Measurements from ENCODE around the gene TMEM259. TPM values are rescaled to one million over a fixed set of nuclear protein-coding genes. Genes with fewer than 3 reads are reported as not detected.

Gene TMEM259
- total and polyA plus RNA-seq, 2 of the 13 experiments (the other 11 are each of a cell fraction or from before 2014, with no cell fraction given) = 64.7 to 164 TPM

- peak; percentile 89 for TF ChIP-seq ZBED4 (CRISPR knock-in tag; IDR thresholded peaks at IDR 0.05; ENCODE audit: borderline replicate concordance)
- 0 out of 2 replicates have a peak, but pooled peaks have one; percentile 65 for TF ChIP-seq ZNF234 (CRISPR knock-in tag; conservative IDR thresholded peaks at IDR 0.05)
- TF ChIP-seq ZNF318 (CRISPR knock-in tag; IDR thresholded peaks at IDR 0.05) = peak; percentile 79; the same call in 1 of the 2 replicates
- no peak for TF ChIP-seq HES4 (CRISPR knock-in tag; IDR thresholded peaks at IDR 0.05; ENCODE audit: borderline replicate concordance)
- TF ChIP-seq MZF1 (CRISPR knock-in tag; IDR thresholded peaks at IDR 0.05; ENCODE audit: borderline replicate concordance) = no peak
- peak; percentile 72; the same call in 1 of the 2 replicates for TF ChIP-seq ZNF274 (CRISPR knock-in tag; IDR thresholded peaks at IDR 0.05)
- TF ChIP-seq AGO2 (optimal IDR thresholded peaks at IDR 0.05; ENCODE audit: low read depth, low read length) = peak; percentile 48
- TF ChIP-seq NFYC (CRISPR knock-in tag; IDR thresholded peaks at IDR 0.05) = peak; percentile 37; the same call in 1 of the 2 replicates
- TF ChIP-seq SMC3 (IDR thresholded peaks at IDR 0.05; ENCODE audit: low read length) = no peak
- no peak for TF ChIP-seq GRHL1 (CRISPR knock-in tag; conservative IDR thresholded peaks at IDR 0.05)
- TF ChIP-seq ZNF850 (CRISPR knock-in tag; conservative IDR thresholded peaks at IDR 0.05) = 0 out of 2 replicates have a peak, but pooled peaks have one; percentile 30
- no peak for TF ChIP-seq ZNF432 (CRISPR knock-in tag; IDR thresholded peaks at IDR 0.05; ENCODE audit: borderline replicate concordance)
Measured at GRCh38 chr19:980133-980998, 40.6 kb downstream of the TMEM259 start (continued).

All from HepG2 (cell line).